Esophagus muscularis mucosa (tissue), 4 donors: ENCODE data around the gene PPP4R4. TPM values are rescaled to one million over a fixed set of nuclear protein-coding genes. Genes with fewer than 3 reads are reported as not detected.

Experiments
- DNase-seq: peaks from one replicate; pipeline ENCODE4 v3.0.0-alpha.2; 2017; ENCODE audit errors: extremely low spot score
- H3K27ac ChIP-seq, 4 donors: fragments of 200-600 bp; sonication (generic); replicated peaks in 1 of 4; 1 replicate in 3 of 4; 2 replicates in 1 of 4; pipeline ENCODE4 v1.5.1; 2016 to 2019; ENCODE audit warnings: mild to moderate bottlenecking in 1 of 4
- H3K27me3 ChIP-seq, 4 donors: fragments of 200-600 bp; sonication (generic); one replicate each; pipeline versions ENCODE4 v1.5.1 to v1.6.0; 2016 to 2019
- H3K36me3 ChIP-seq, 4 donors: fragments of 200-600 bp; sonication (generic); one replicate each; pipeline ENCODE4 v1.5.1; 2016 to 2019
- H3K4me1 ChIP-seq, 4 donors: fragments of 200-600 bp; sonication (generic); one replicate each; pipeline ENCODE4 v1.5.1; 2016 to 2019
- H3K4me3 ChIP-seq, 4 donors: fragments of 200-600 bp; sonication (generic); 1 replicate in 2 of 4; 2 replicates in 2 of 4; pipeline ENCODE4 v1.5.1; 2016 to 2019; ENCODE audit warnings: mild to moderate bottlenecking in 4 of 4, moderate library complexity in 1 of 4
- H3K9me3 ChIP-seq, 4 donors: fragments of 200-600 bp; sonication (generic); 1 replicate in 3 of 4; 2 replicates in 1 of 4; pipeline ENCODE4 v1.5.1; 2016 to 2019
- EP300 ChIP-seq: sonication (generic); formaldehyde crosslinking; IDR thresholded peaks from one replicate; pipeline ENCODE4 v1.6.1; 2017; ENCODE audit warnings: antibody characterized with exemption
- POLR2A ChIP-seq: fragments of 450-650 bp; IDR thresholded peaks from one replicate; pipeline ENCODE4 v1.6.1; 2017; ENCODE audit warnings: antibody characterized with exemption, moderate library complexity, mild to moderate bottlenecking, low read depth
- POLR2AphosphoS5 ChIP-seq, 2 donors: sonication (generic); formaldehyde crosslinking; IDR thresholded peaks; one replicate each; pipeline ENCODE4 v1.6.1; 2017; ENCODE audit warnings: antibody characterized with exemption in 2 of 2
- WGBS: methylation state at CpG from one replicate; pipeline ENCODE4 v1.1.5; 2018; 5-methylcytosine and 5-hydroxymethylcytosine counted together
- intact Hi-C: fragments of 100-400 bp; cut with DNase I; formaldehyde crosslinking; loops from one replicate; pipeline ENCODE4 v1.15.1; 2023
- total RNA-seq, 4 donors: library from RNA; depleted of rRNA; stranded (reverse); fragments of >200 nt; gene quantifications; one replicate each; pipeline versions ENCODE4 v1.1.0 to v1.2.1, GENCODE V29; 2016
- TF ChIP-seq, protein P1 (sequence below), 3 experiments: fragments of 200-600 bp in 2 of 3; fragments of 450-650 bp in 1 of 3; sonication (generic) in 2 of 3; IDR thresholded peaks; one replicate each; pipeline ENCODE4 v1.5.1; 2017 to 2019; ENCODE audit warnings: antibody characterized with exemption in 3 of 3, mild to moderate bottlenecking in 2 of 3, moderate library complexity in 1 of 3

Gene PPP4R4
- total RNA-seq, 4 donors from 2014 or later: 0.19 to 0.83 (median 0.34) TPM; not detected in 1

DNA sequence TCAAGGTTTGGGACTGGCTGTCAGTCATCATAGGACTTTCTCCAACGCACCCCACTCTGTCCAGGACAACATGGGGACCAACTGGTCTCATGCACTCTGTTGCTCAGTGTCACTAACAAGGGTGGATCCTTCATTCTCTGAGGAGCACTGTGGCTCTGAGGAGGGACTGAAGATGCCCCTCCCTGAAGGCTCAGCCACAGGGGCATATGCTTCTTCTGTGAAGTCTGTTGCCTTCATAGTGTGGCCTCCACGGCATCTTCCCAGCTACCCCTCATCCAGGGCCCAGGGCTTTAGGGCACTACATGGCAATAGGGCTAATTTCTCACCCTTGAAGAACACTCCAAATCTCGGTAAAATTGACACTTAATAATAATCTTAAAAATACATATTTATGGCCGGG is 30.4 kb upstream of the PPP4R4 start:
- Histone ChIP-seq H3K27ac (no peak overlapping the region), H3K36me3 (no peaks in the 10 kb centered on the region), H3K9me3 (no peaks in the 10 kb centered on the region), H3K27me3 (peaks cover 0 to 2% (median 0%) of the 10 kb centered on the region in 4 donors), H3K4me3 (no peak overlapping the region), H3K4me1 (no peaks in the 10 kb centered on the region)
- TF ChIP-seq POLR2AphosphoS5 (IDR thresholded peaks at IDR 0.05): no peak
- no peak for TF ChIP-seq POLR2A
- TF ChIP-seq, protein P1, sequence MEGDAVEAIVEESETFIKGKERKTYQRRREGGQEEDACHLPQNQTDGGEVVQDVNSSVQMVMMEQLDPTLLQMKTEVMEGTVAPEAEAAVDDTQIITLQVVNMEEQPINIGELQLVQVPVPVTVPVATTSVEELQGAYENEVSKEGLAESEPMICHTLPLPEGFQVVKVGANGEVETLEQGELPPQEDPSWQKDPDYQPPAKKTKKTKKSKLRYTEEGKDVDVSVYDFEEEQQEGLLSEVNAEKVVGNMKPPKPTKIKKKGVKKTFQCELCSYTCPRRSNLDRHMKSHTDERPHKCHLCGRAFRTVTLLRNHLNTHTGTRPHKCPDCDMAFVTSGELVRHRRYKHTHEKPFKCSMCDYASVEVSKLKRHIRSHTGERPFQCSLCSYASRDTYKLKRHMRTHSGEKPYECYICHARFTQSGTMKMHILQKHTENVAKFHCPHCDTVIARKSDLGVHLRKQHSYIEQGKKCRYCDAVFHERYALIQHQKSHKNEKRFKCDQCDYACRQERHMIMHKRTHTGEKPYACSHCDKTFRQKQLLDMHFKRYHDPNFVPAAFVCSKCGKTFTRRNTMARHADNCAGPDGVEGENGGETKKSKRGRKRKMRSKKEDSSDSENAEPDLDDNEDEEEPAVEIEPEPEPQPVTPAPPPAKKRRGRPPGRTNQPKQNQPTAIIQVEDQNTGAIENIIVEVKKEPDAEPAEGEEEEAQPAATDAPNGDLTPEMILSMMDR (IDR thresholded peaks at IDR 0.05): no peak
- no peak for TF ChIP-seq EP300
- intact Hi-C loops: no loop called here
- WGBS: 90% methylated on average over 3 of the region's 4 CpGs
- DNase-seq: peak; percentile 70

DNA sequence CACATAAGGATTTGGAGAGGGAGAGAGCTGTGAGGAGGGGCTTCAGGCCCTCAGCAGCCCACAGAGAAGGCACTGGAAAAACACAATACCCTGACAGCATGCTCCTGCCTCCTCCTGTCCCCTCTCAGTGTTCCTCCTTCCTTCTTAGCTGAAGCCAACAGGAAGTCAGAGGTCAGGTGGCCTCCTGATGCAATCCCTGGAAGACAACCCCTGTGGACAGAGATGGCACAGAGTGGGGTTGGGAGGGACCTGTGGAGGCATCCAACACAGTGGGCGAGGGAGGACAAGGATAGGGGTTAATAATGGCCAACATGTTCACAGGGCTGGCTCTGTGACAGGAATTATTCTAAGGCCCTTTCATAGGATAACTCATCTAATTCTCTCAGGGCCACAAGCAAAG is 29.4 kb upstream of the PPP4R4 start:
- DNase-seq: peak; percentile 78

DNA sequence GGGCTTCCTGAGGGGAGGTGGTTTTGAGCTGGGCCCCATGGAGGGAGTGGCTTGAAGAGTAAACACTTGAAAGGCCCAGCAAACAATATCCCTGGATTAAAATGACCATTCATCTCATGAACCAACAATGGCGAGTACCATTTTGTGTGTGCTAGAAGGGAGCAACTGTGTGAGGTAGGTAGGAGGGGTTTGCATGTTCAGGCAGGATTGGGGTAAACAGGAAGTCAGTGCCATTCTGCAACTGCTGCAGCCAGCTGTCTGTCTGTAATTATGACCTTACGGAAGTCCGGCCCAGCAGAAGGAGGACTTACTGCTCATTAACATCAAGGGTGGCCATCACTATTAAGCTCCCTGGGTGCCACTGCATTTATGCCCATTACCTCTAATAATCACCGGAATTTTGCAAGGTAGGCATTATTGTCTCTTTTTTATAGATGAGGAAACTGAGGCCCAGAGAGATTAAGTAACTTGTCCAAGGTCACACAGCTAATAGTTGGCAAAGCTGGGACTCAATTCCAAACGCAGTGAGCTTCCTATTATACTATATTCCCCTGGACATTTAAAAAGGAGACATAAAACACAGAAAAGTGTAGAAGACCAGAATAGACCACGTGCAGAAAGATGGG is 28.1 kb upstream of the PPP4R4 start:
- intact Hi-C loops: no loop called here
- H3K27ac ChIP-seq: no peak overlapping the region

More for the DNA sequence above, 29.4 kb upstream of the PPP4R4 start:
- Histone ChIP-seq H3K27me3 (no peaks in the 10 kb centered on the region), H3K9me3 (no peaks in the 10 kb centered on the region), H3K27ac (no peak overlapping the region), H3K36me3 (no peaks in the 10 kb centered on the region), H3K4me3 (no peak overlapping the region), H3K4me1 (no peaks in the 10 kb centered on the region)
- no peak for TF ChIP-seq EP300
- TF ChIP-seq, protein P1 (IDR thresholded peaks at IDR 0.05): no peak
- TF ChIP-seq POLR2AphosphoS5 (IDR thresholded peaks at IDR 0.05): no peak
- TF ChIP-seq POLR2A: no peak
- intact Hi-C loops: no loop called here
- WGBS: 100% methylated on average over 1 of the region's 1 CpG

DNA sequence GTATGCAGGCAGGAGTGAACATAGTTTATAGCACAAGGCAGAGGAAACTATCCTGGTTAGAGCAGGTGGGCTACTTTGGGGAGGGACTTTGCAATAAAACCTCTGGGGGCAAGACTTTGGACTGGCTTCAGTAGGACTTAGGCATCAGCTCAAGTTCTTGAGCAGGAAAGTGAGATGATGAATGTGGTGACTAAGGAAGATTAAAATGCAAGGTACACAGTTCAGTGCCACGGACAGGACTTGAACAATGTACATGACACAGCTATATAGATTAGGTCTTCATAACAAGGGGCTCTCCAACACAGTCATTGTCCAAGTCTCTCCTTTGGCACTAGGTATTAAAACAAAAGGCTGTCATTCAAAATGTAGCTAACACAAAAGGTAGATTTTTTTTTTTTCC is 21.4 kb upstream of the PPP4R4 start:
- H3K27me3 ChIP-seq: no peaks in the 10 kb centered on the region
- H3K4me3 ChIP-seq: no peak overlapping the region
- no peak overlapping the region for H3K27ac ChIP-seq
- H3K36me3 ChIP-seq: no peaks in the 10 kb centered on the region
- TF ChIP-seq POLR2A: no peak
- TF ChIP-seq EP300: no peak
- TF ChIP-seq POLR2AphosphoS5 (IDR thresholded peaks at IDR 0.05): no peak
- TF ChIP-seq, protein P1 (IDR thresholded peaks at IDR 0.05): no peak
- no peak for DNase-seq
- 76% methylated on average over 1 of the region's 1 CpG for WGBS
- intact Hi-C loops: no loop called here
- no peaks in the 10 kb centered on the region for H3K4me1 ChIP-seq
- H3K9me3 ChIP-seq: no peaks in the 10 kb centered on the region

More for the DNA sequence above, 28.1 kb upstream of the PPP4R4 start:
- TF ChIP-seq POLR2A (no peak), EP300 (no peak), POLR2AphosphoS5 (IDR thresholded peaks at IDR 0.05) (no peak)
- TF ChIP-seq, protein P1 (IDR thresholded peaks at IDR 0.05): no peak
- WGBS: 88% methylated on average over 6 of the region's 6 CpGs
- Histone ChIP-seq H3K36me3 (no peaks in the 10 kb centered on the region), H3K4me1 (no peaks in the 10 kb centered on the region), H3K27me3 (no peaks in the 10 kb centered on the region), H3K9me3 (no peaks in the 10 kb centered on the region), H3K4me3 (no peak overlapping the region)
- DNase-seq: peak; percentile 75
